Endodermal cell (in vitro differentiated cells): ENCODE measurements around the gene ARHGAP5. TPM values are rescaled to one million over a fixed set of nuclear protein-coding genes. Genes with fewer than 3 reads are reported as not detected.

Experiments
- DNase-seq: peaks from one replicate; pipeline ENCODE4 v3.0.0-alpha.2; 2017
- H3K27ac ChIP-seq: 2 replicates; pipeline ENCODE4 v1.5.1; 2013; ENCODE audit warnings: mild to moderate bottlenecking, low read depth, low read length, moderate library complexity
- H3K27me3 ChIP-seq: 2 replicates; pipeline ENCODE4 v1.6.1; 2013; ENCODE audit warnings: mild to moderate bottlenecking, low read length, moderate library complexity; ENCODE audit not compliant: insufficient read depth, control insufficient read depth, poor library complexity, severe bottlenecking
- H3K36me3 ChIP-seq: 2 replicates; pipeline ENCODE4 v1.7.0; 2013; ENCODE audit warnings: mild to moderate bottlenecking, low read length, moderate library complexity; ENCODE audit not compliant: control insufficient read depth, insufficient read depth
- H3K4me1 ChIP-seq: one replicate; pipeline ENCODE4 v1.7.0; 2013; ENCODE audit warnings: low read length; ENCODE audit not compliant: control insufficient read depth, insufficient read depth
- H3K4me3 ChIP-seq: 2 replicates; pipeline ENCODE4 v1.5.1; 2013; ENCODE audit warnings: mild to moderate bottlenecking, low read length, moderate library complexity
- H3K9ac ChIP-seq: 2 replicates; pipeline ENCODE4 v1.6.1; 2013; ENCODE audit warnings: mild to moderate bottlenecking, low read length, moderate library complexity; ENCODE audit not compliant: poor library complexity, severe bottlenecking; ENCODE audit errors: extremely low read depth
- H3K9me3 ChIP-seq: 2 replicates; pipeline ENCODE4 v1.6.1; 2013; ENCODE audit warnings: mild to moderate bottlenecking, low read length, moderate library complexity; ENCODE audit not compliant: control insufficient read depth
- H3K27ac Mint-ChIP-seq: 2 replicates; pipeline ENCODE4 v1.8.0; 2020; ENCODE audit warnings: mixed read lengths
- H3K27me3 Mint-ChIP-seq: 2 replicates; pipeline ENCODE4 v1.8.0; 2021; ENCODE audit warnings: mild to moderate bottlenecking, mixed read lengths; ENCODE audit not compliant: insufficient read depth
- H3K36me3 Mint-ChIP-seq: 2 replicates; pipeline ENCODE4 v1.8.0; 2020; ENCODE audit warnings: low read depth, mixed read lengths
- H3K4me1 Mint-ChIP-seq: 2 replicates; pipeline ENCODE4 v1.8.0; 2020; ENCODE audit warnings: mixed read lengths
- H3K4me3 Mint-ChIP-seq: 2 replicates; pipeline ENCODE4 v1.8.0; 2020; ENCODE audit warnings: mild to moderate bottlenecking, moderate library complexity, mixed read lengths
- H3K9me3 Mint-ChIP-seq: 2 replicates; pipeline ENCODE4 v1.8.0; 2020; ENCODE audit warnings: mild to moderate bottlenecking, mixed read lengths
- WGBS, 2 experiments: methylation state at CpG; one replicate each; pipeline versions ENCODE4 v1.1.5 to v1.1.7; 2013; ENCODE audit warnings: missing lambda C conversion rate in 2 of 2, mixed read lengths in 1 of 2; ENCODE audit not compliant: insufficient coverage in 1 of 2, insufficient read length in 1 of 2; 5-methylcytosine and 5-hydroxymethylcytosine counted together
- total RNA-seq, 2 donors: library from RNA; stranded (reverse); fragmentation: NEBNext Ultra II Directional in 1 of 2; extraction: Animal tissue kit (Norgen Biotek cat#: 25700) in 1 of 2; gene quantifications; 2 replicates in 1 of 2; 3 replicates in 1 of 2; pipeline ENCODE4 v1.2.1, GENCODE V29; 2021
- TF ChIP-seq, protein P1 (sequence below): fragments of 200-600 bp; sonication (generic); conservative IDR thresholded peaks from 2 replicates; pipeline ENCODE4 v1.5.0; 2021; ENCODE audit warnings: antibody characterized with exemption, mild to moderate bottlenecking

ARHGAP5 gene
- total RNA-seq, 2 donors from 2014 or later, result 122 to 133 TPM

GRCh38 chr14:32076278-32077080 lies 625 bp upstream of the ARHGAP5 start:
- peak overlapping the region; percentile 93 for H3K27ac ChIP-seq
- no peaks in the 10 kb centered on the region for H3K9me3 ChIP-seq
- peak overlapping the region; percentile 90 for H3K9ac ChIP-seq
- Mint-ChIP-seq H3K4me1 (peaks cover 20% of the 10 kb centered on the region), H3K27ac (peak overlapping the region; percentile 96), H3K9me3 (no peaks in the 10 kb centered on the region), H3K4me3 (peak overlapping the region; percentile 99), H3K36me3 (no peaks in the 10 kb centered on the region), H3K27me3 (peaks cover 4% of the 10 kb centered on the region)
- H3K4me1 ChIP-seq, result no peaks in the 10 kb centered on the region
- H3K4me3 ChIP-seq, result peak overlapping the region; percentile 98
- no peaks in the 10 kb centered on the region for H3K27me3 ChIP-seq
- no peaks in the 10 kb centered on the region for H3K36me3 ChIP-seq
- DNase-seq, result peak; percentile 98
- 0% methylated on average over 17 to 73 of the region's 76 CpGs for WGBS, 2 experiments
- TF ChIP-seq, protein P1, sequence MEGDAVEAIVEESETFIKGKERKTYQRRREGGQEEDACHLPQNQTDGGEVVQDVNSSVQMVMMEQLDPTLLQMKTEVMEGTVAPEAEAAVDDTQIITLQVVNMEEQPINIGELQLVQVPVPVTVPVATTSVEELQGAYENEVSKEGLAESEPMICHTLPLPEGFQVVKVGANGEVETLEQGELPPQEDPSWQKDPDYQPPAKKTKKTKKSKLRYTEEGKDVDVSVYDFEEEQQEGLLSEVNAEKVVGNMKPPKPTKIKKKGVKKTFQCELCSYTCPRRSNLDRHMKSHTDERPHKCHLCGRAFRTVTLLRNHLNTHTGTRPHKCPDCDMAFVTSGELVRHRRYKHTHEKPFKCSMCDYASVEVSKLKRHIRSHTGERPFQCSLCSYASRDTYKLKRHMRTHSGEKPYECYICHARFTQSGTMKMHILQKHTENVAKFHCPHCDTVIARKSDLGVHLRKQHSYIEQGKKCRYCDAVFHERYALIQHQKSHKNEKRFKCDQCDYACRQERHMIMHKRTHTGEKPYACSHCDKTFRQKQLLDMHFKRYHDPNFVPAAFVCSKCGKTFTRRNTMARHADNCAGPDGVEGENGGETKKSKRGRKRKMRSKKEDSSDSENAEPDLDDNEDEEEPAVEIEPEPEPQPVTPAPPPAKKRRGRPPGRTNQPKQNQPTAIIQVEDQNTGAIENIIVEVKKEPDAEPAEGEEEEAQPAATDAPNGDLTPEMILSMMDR, result no peak

- peak overlapping the region; percentile 96 for H3K27ac Mint-ChIP-seq
Observed at GRCh38 chr14:32078023-32078857, 1.1 kb downstream of the ARHGAP5 start.

DNA sequence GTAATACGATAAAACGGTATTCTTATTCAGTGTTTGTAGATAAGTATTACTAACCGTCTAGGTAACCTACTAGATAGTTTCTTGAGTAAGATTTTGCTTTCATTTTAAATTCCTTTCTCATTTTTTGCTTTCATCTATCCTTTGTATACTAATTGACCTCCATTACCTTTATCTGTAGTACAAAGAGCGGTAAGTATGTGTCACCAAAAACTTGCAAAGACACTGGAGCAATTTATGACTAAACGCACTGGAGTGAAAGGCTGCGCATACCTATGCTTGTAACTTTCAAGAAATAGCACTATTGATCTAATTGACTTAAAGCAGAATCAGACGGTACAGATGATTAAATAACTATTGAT lies 1.7 kb downstream of the ARHGAP5 start:
- Mint-ChIP-seq H3K4me3 (peak overlapping the region; percentile 99), H3K36me3 (no peaks in the 10 kb centered on the region), H3K27me3 (peaks cover 2% of the 10 kb centered on the region), H3K9me3 (no peaks in the 10 kb centered on the region), H3K27ac (no peak overlapping the region), H3K4me1 (peaks cover 37% of the 10 kb centered on the region)
- no peak for DNase-seq
- Histone ChIP-seq H3K4me1 (peaks cover 6% of the 10 kb centered on the region), H3K27ac (no peak overlapping the region), H3K4me3 (peak overlapping the region; percentile 99), H3K36me3 (no peaks in the 10 kb centered on the region), H3K27me3 (no peaks in the 10 kb centered on the region), H3K9me3 (no peaks in the 10 kb centered on the region), H3K9ac (peak overlapping the region; percentile 95)
- TF ChIP-seq, protein P1, result no peak
- WGBS, 2 experiments, result 25 to 42% methylated on average over 4 to 7 of the region's 7 CpGs

More at GRCh38 chr14:32078023-32078857, 1.1 kb downstream of the ARHGAP5 start:
- no peaks in the 10 kb centered on the region for H3K9me3 ChIP-seq
- TF ChIP-seq, protein P1, result no peak
- no peaks in the 10 kb centered on the region for H3K36me3 ChIP-seq
- WGBS, 2 experiments, result 3 to 6% methylated on average over 11 to 21 of the region's 28 CpGs
- peaks cover 4% of the 10 kb centered on the region for H3K27me3 Mint-ChIP-seq
- peaks cover 2% of the 10 kb centered on the region for H3K4me1 ChIP-seq
- H3K4me1 Mint-ChIP-seq, result peaks cover 31% of the 10 kb centered on the region
- peak overlapping the region; percentile 95 for H3K9ac ChIP-seq
- H3K4me3 ChIP-seq, result peak overlapping the region; percentile 99
- H3K9me3 Mint-ChIP-seq, result no peaks in the 10 kb centered on the region
- peak overlapping the region; percentile 92 for H3K27ac ChIP-seq
- no peaks in the 10 kb centered on the region for H3K36me3 Mint-ChIP-seq
- H3K4me3 Mint-ChIP-seq, result peak overlapping the region; percentile 99
- no peaks in the 10 kb centered on the region for H3K27me3 ChIP-seq
- no peak for DNase-seq
